Omental fat pad (tissue), 4 donors: ENCODE data around the gene THOC5. TPM values are rescaled to one million over a fixed set of nuclear protein-coding genes. Genes with fewer than 3 reads are reported as not detected.

ENCODE experiments used
- ATAC-seq: fragments of 150-250 bp; one replicate; pipeline ENCODE4 v1.9.1; 2016; ENCODE audit warnings: mild to moderate bottlenecking, moderate library complexity; ENCODE audit not compliant: low FRiP score
- DNase-seq: peaks from one replicate; pipeline ENCODE4 v3.0.0-alpha.2; 2019; ENCODE audit warnings: low spot score
- CTCF ChIP-seq, 3 donors: fragments of 450-650 bp; IDR thresholded peaks; one replicate each; pipeline ENCODE4 v1.5.1; 2016 to 2017; ENCODE audit warnings: antibody characterized with exemption in 3 of 3, mild to moderate bottlenecking in 3 of 3, moderate library complexity in 2 of 3
- total RNA-seq, 4 donors: library from RNA; depleted of rRNA; stranded (reverse); fragments of >200 nt; gene quantifications; one replicate each; pipeline ENCODE4 v1.1.0, GENCODE V29; 2016

Gene THOC5
- total RNA-seq, 4 donors from 2014 or later = 21.0 to 54.2 (median 29.4) TPM

GRCh38 chr22:29518427-29518826 is 35.1 kb downstream of the THOC5 start:
- ATAC-seq (no peak), DNase-seq (no peak)
- TF ChIP-seq CTCF (IDR thresholded peaks at IDR 0.05) = no peak

- no peak for ATAC-seq
- no peak for TF ChIP-seq CTCF (IDR thresholded peaks at IDR 0.05)
- no peak for DNase-seq
Measured at GRCh38 chr22:29517215-29517908, 36.2 kb downstream of the THOC5 start.

GRCh38 chr22:29512031-29512430 is 41.5 kb downstream of the THOC5 start:
- DNase-seq (no peak), ATAC-seq (no peak)
- TF ChIP-seq CTCF (IDR thresholded peaks at IDR 0.05) = no peak

- no peak for ATAC-seq
- TF ChIP-seq CTCF (IDR thresholded peaks at IDR 0.05) = no peak
- DNase-seq = no peak
Measured at GRCh38 chr22:29511126-29511862, 42.3 kb downstream of the THOC5 start.

GRCh38 chr22:29510542-29510941 is 43.0 kb downstream of the THOC5 start:
- no peak for TF ChIP-seq CTCF (IDR thresholded peaks at IDR 0.05)
- no peak for ATAC-seq
- no peak for DNase-seq

GRCh38 chr22:29509815-29510214 is 43.7 kb downstream of the THOC5 start:
- no peak for TF ChIP-seq CTCF (IDR thresholded peaks at IDR 0.05)
- ATAC-seq (no peak), DNase-seq (no peak)

- no peak for TF ChIP-seq CTCF (IDR thresholded peaks at IDR 0.05)
- ATAC-seq (no peak), DNase-seq (no peak)
Measured at GRCh38 chr22:29509298-29509697, 44.3 kb downstream of the THOC5 start.
